Kidney (tissue), 14 donors: ENCODE results near the gene FBN1. TPM values are rescaled to one million over a fixed set of nuclear protein-coding genes. Genes with fewer than 3 reads are reported as not detected.

Experiments used
- DNase-seq, 5 donors: peaks; one replicate each; pipeline ENCODE4 v3.0.0-alpha.2; 2013 to 2020
- FAIRE-seq: peaks from 2 replicates; lab custom pipeline; 2012; peaks lifted over from hg19 to GRCh38; lab: Jason Lieb, UNC
- H3K27ac ChIP-seq, 2 donors: one replicate each; pipeline ENCODE4 v1.7.0; 2013; ENCODE audit warnings: low read depth in 2 of 2, low read length in 2 of 2, inconsistent platforms in 1 of 2
- H3K27me3 ChIP-seq: one replicate; pipeline ENCODE4 v1.7.1; 2013; ENCODE audit warnings: low read length, inconsistent platforms; ENCODE audit not compliant: control insufficient read depth, insufficient read depth
- H3K36me3 ChIP-seq, 3 donors: one replicate each; pipeline versions ENCODE4 v1.7.0 to v1.7.1; 2013; ENCODE audit warnings: low read length in 3 of 3, control low read depth in 1 of 3, inconsistent platforms in 1 of 3; ENCODE audit not compliant: insufficient read depth in 3 of 3, control insufficient read depth in 2 of 3
- H3K4me1 ChIP-seq, 3 donors: one replicate each; pipeline versions ENCODE4 v1.7.0 to v1.7.1; 2013; ENCODE audit warnings: low read length in 3 of 3, inconsistent platforms in 1 of 3, low read depth in 1 of 3; ENCODE audit not compliant: control insufficient read depth in 2 of 3, insufficient read depth in 2 of 3
- H3K4me3 ChIP-seq, 3 donors: one replicate each; pipeline versions ENCODE4 v1.7.0 to v1.8.1; 2013; ENCODE audit warnings: low read length in 3 of 3, control low read depth in 1 of 3, inconsistent platforms in 1 of 3
- H3K9ac ChIP-seq, 3 donors: one replicate each; pipeline versions ENCODE4 v1.7.0 to v1.7.1; 2013; ENCODE audit warnings: low read length in 3 of 3, control low read depth in 1 of 3, inconsistent platforms in 1 of 3
- H3K9me3 ChIP-seq, 3 donors: one replicate each; pipeline versions ENCODE4 v1.7.0 to v1.7.1; 2013; ENCODE audit warnings: low read length in 3 of 3, control low read depth in 1 of 3, inconsistent platforms in 1 of 3; ENCODE audit not compliant: control insufficient read depth in 2 of 3, insufficient read depth in 1 of 3
- CTCF ChIP-seq: IDR thresholded peaks from 3 replicates; pipeline ENCODE4 v1.5.1; 2012; ENCODE audit warnings: mild to moderate bottlenecking, moderate library complexity, borderline replicate concordance; ENCODE audit not compliant: insufficient read depth; ENCODE audit errors: extremely low read depth
- intact Hi-C: fragments of 100-400 bp; cut with DNase I; formaldehyde crosslinking; loops from one replicate; pipeline ENCODE4 v1.11.1; 2022
- polyA plus RNA-seq: library from polyadenylated mRNA; stranded (reverse); fragments of 350-450 nt; fragmentation: Illumina TruSeq; extraction: RNeasy Lipid Tissue Mini Kit (QIAGEN cat#74804); gene quantifications from one replicate; pipeline ENCODE4 v1.2.3, GENCODE V29; 2014; ENCODE audit warnings: low read depth, low replicate concordance; ENCODE audit not compliant: insufficient read depth
- total RNA-seq: library from RNA; stranded (reverse); fragmentation: NEBNext Ultra II Directional; extraction: Animal tissue kit (Norgen Biotek cat#: 25700); gene quantifications from one replicate; pipeline ENCODE4 v1.2.1, GENCODE V29; 2021
- donor health status: control.
- donor health status: control.
- donor health status: control.
- donor health status: control.
- donor health status: control.
- donor health status: DM: yes; HTN: yes; CAD: no.
- donor health status: Normal renal cell carcinoma (clear cell type).

The FBN1 gene
- total and polyA plus RNA-seq, 2 donors from 2014 or later = 2.4 to 30.8 TPM

DNA sequence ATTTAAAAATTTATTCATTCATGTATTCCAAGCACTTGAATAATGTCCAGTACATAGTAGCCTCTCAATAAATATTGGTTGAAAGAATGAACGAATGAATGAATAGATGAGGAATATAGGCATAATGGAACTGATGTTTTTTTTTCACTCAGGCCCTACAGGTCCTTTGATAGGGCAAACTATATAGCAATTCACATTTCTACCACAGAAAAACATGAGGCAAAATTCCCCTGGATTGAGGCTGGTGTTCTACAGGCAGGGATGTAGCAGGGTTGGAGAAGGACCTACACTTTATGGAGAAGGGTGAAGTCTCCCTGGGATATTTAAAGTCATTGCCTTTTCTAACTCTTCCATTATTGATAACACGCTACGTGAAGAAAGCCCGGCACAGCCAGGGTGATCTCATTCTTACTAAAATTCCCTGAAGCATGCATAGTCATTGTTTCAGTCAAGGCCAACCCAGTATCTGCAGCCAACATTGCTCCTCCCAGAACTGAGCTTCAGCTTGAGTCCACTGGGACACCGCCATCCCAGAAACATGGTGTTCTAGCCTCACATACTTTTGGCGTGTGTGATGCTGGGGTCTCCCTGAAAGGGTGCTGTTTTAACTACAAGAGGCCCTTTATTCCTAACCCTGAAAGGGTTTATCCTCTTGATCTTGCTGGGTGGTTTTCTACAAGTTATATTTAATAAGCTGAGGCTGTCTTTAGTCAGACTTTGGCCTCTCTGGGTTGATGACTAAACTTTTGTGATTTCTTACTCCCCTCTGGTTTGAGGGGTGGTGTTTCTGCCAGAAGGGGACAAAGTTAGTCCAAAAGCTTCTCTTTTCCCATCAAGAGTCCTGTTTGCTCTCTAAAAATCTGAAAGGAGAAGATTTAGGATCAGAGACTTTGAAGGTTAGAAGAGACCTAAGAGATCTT lies 25.9 kb upstream of the FBN1 start:
- TF ChIP-seq CTCF = no peak
- Histone ChIP-seq H3K9ac (no peak overlapping the region), H3K27me3 (no peaks in the 10 kb centered on the region), H3K27ac (no peak overlapping the region), H3K4me1 (no peaks in the 10 kb centered on the region), H3K36me3 (no peaks in the 10 kb centered on the region), H3K4me3 (no peak overlapping the region), H3K9me3 (no peaks in the 10 kb centered on the region)
- FAIRE-seq (no peak), DNase-seq (no peak)
- intact Hi-C loops = no loop called here

GRCh38 chr15:48667701-48668100 lies 22.2 kb upstream of the FBN1 start:
- no peaks in the 10 kb centered on the region for H3K27me3 ChIP-seq
- H3K9me3 ChIP-seq = no peaks in the 10 kb centered on the region
- no peak overlapping the region for H3K27ac ChIP-seq
- no peaks in the 10 kb centered on the region for H3K36me3 ChIP-seq
- no peak overlapping the region for H3K4me3 ChIP-seq
- intact Hi-C loops = no loop called here
- FAIRE-seq (no peak), DNase-seq (no peak)
- H3K4me1 ChIP-seq = no peaks in the 10 kb centered on the region
- no peak for TF ChIP-seq CTCF
- H3K9ac ChIP-seq = no peak overlapping the region

GRCh38 chr15:48664436-48664835 lies 18.9 kb upstream of the FBN1 start:
- Histone ChIP-seq H3K4me1 (no peaks in the 10 kb centered on the region), H3K27me3 (no peaks in the 10 kb centered on the region), H3K9me3 (no peaks in the 10 kb centered on the region), H3K4me3 (no peak overlapping the region), H3K9ac (no peak overlapping the region), H3K27ac (no peak overlapping the region), H3K36me3 (no peaks in the 10 kb centered on the region)
- DNase-seq = no peak
- intact Hi-C loops = no loop called here
- no peak for FAIRE-seq
- no peak for TF ChIP-seq CTCF
